Stimulated activated naive CD8-positive, alpha-beta T cell treated with anti-CD3 and anti-CD28 coated beads, Interleukin-15, Interleukin-2, amounts not matched to agents 100 U/mL and 50 U/mL, for 24 hours (primary cell): Measurements from ENCODE around the gene MFNG.

ENCODE experiments used
- ATAC-seq: fragments of 150-1000 bp; cut with Tn5 transposase; one replicate; pipeline ENCODE4 v1.10.0; 2021
- DNase-seq: peaks from one replicate; pipeline ENCODE4 v3.0.0; 2021

MFNG gene

DNA sequence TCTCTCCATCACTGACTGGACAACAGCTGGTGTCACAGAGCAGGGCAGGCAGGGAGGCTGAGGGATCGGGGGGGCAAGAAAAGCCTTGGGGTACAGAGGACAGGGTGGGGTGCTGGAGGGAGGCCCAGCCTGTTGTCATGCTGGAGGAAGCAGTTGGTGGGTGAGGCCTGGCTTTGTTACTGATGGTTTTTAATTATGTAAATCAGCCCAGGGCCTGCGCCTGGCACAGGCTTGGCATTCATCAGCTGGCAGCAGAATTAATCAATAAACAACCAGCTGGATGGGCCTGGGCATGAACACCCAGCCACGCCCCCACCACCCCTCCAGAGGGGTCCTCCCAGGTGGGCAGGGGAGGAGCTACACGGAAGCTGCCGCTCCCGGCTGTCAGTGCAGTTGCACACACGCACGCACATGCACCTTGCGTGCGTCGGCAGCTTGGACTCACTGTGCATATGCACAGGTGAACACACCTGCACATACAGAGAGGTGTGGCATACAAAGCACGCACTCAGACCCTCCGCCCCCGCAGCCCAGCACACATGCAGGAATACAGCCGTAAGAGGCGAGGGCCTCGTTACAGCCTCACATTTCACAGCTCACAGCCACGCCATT is 37.6 kb downstream of the MFNG start:
- ATAC-seq (no peak), DNase-seq (no peak)

DNA sequence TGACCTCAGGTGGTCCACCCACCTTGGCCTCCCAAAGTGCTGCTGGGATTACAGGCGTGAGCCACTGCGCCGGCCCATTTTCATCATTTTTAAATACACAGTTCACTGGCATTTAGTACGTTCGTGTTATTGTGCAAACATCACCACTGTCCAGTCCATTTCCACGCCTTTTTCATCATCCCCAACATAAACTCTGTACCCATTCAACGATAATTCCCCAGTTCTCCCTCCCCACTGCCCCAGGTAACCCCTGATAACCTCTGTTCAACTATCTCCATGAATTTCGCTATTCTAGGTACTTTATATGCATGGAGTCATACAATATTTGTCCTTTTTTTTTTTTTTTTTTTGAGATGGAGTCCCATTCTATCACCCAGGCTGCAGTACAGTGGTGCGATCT is 40.7 kb downstream of the MFNG start:
- DNase-seq, result no peak

DNA sequence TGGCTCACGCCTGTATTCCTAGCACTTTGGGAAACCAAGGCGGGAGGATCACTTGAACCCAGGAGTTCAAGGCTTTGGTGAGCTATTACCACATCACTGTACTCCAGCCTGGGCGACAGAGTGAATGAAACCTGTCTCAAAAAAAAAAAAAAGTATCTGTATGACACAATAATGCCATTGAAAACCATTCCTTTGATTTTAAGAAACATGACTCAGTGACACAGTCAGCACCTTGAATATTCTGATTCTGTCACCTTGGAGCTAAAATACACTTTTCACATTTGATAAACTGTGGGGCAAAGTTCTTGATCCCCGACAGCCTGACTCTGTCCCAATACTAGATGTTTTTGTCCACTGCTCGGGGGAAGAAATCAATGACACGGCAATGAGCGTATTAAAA is 42.2 kb downstream of the MFNG start:
- DNase-seq (no peak), ATAC-seq (peak; percentile 14)

More for the DNA sequence above, 40.7 kb downstream of the MFNG start:
- ATAC-seq, result no peak

DNA sequence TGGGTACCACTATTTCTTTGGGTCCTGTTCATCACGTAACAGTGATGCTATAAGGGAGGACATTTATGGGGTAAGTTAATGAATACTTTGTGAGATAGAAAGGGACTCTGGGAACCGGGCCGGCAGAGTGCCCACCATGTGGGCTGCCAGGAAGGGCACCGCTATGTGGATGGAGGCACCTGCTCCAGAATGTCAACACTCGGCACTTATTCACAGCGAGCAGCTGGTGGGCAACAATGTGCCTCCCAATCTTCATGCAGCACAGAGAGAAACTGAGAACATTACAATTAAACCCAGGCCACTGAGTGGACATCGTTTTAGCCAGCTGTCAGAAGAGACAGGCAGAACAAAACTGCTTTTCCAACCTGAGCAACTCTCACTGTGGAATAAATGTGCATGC is 43.1 kb downstream of the MFNG start:
- ATAC-seq (no peak), DNase-seq (no peak)

DNA sequence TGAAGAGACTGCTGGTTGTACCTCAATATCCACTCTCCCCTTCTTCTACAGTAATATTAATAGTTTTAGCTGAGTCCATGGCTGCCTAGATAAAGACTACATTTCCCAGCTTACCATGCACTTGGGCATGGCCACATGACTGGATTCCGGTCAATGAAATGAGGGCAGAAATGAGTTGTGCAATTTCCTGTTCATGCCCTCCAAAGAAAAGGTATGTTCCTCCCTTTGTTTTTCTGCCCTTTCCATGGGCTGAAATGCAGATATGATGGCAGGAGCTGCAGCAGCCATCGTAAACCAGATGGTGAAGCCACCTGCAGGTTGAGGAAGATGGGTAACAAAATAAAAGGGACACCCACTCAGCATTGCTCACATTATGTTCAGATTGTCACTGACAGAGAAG is 43.6 kb downstream of the MFNG start:
- ATAC-seq, result peak; percentile 28
- no peak for DNase-seq

DNA sequence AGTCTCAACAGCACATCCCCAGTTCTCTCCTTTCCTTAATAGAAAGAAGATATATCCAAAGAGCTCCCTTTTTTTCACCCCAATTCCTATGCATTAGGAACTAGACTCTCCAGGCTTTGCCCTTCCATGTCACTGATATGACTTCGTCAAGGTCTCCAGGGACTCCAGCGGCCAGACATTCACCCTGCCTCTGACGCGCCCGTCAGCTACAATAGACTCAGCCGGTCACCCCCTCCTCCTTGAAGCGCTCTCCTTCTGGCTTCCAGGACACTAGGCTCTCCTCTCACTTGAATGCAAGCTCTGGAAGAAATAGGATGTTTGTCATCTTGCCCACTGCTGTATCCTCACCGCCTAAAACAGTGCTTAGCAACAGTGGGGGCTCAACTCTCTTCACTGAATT is 44.0 kb downstream of the MFNG start:
- ATAC-seq (no peak), DNase-seq (no peak)

DNA sequence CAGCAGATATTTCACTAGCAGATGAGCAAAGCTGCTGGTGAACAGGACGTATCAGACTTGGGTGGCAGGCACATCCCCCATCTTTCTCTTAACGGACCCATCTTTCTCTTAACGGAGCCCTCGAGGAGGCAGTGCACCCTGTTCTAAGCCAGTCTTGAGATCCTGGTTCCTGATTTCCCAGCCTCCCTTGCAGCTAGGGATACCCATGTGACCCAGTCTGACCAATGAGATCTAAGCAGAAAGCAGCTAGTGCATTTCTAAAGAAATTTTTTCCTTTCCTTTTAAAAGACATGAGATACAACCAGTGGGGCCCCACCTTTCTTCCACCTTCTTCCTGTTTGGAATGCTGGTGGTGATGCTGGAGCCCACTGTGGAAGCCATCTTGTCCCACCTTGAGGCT is 45.3 kb downstream of the MFNG start:
- DNase-seq (no peak), ATAC-seq (no peak)

DNA sequence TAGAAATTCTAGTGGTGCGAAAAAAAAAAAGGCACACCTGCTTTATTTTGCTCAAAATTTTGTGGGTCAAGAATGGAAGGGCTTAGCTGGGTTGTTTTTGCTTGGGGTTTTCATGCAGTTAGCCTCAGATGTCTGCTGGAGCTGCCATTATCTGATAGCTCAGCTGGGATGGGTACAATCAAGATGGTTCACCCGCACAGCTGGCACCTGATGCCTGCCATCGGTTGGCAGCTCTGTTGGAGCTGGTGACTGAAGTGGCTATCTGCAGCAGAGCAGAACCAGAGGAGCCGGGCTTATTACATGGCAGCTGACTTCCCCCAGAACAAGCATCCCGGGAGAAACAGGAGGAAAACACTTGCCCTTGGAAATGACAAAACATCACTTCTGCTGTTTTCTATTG is 46.8 kb downstream of the MFNG start:
- ATAC-seq, result no peak
- no peak for DNase-seq

DNA sequence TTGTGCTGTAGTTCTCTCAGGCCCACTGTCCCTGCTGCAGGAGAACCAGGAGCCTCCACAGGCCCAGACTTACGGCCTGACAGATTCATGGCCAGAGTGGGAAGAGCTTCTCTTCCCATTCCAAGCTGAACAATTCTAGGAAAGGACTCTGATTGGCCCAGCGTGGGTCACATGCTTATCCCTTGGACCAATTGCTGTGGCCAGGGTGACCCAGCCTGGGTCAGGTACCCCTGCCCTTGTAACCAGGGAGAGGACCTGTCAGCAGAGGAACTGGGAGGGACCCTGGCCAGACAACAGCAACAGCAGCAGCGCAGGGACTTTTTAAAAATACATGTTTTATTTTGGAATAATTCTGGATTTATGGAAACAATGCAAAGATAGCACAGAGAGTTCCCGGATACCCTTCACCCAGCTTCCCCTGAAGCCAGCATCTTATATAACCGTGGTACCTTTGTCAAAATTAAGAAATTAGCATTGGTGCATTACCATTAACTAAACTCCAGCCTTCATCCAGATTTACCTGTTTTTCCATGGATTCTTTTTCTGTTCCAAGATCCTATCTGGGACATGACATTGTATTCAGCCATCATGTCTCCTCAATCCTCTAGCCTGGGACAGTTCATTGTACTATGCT is 50.1 kb downstream of the MFNG start:
- ATAC-seq, result no peak
- no peak for DNase-seq

DNA sequence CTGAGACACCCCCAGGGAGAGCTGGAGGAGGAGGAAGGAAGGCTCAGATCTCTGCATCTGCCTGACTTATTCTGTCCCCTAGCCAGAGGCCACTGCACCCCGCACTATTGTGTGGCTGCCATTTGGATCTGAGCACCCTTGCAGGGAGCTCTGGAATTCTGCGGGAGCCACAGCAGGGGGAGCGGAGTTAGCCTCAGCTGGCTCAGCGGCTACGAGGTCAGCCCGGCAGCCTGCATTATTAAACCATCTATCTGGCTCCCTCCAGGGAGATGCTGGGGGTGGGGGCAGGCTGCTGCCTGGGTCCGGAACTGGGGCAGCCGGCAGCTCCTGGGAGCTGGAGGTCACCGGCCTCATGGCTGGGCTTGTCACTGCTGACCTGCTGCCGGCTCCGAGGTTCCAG is 52.4 kb downstream of the MFNG start:
- DNase-seq, result no peak
- ATAC-seq, result no peak

DNA sequence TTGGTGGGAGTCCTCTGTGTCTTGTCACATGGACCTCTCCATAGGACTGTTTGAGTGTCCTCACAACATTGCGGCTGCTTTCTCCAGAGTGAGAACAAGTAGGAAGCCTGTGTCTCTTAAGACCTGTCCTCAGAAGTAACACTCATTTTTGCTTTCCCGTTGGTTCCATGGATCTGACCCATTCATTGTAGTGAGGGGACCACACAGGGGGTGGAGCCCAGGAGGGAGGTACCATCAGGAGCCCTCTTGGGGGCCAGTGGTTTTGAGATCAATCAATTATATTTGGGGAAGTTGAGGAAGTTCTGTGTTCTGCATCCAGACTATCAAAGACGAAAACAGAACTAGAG is 53.5 kb downstream of the MFNG start:
- ATAC-seq, result no peak
- DNase-seq, result no peak

DNA sequence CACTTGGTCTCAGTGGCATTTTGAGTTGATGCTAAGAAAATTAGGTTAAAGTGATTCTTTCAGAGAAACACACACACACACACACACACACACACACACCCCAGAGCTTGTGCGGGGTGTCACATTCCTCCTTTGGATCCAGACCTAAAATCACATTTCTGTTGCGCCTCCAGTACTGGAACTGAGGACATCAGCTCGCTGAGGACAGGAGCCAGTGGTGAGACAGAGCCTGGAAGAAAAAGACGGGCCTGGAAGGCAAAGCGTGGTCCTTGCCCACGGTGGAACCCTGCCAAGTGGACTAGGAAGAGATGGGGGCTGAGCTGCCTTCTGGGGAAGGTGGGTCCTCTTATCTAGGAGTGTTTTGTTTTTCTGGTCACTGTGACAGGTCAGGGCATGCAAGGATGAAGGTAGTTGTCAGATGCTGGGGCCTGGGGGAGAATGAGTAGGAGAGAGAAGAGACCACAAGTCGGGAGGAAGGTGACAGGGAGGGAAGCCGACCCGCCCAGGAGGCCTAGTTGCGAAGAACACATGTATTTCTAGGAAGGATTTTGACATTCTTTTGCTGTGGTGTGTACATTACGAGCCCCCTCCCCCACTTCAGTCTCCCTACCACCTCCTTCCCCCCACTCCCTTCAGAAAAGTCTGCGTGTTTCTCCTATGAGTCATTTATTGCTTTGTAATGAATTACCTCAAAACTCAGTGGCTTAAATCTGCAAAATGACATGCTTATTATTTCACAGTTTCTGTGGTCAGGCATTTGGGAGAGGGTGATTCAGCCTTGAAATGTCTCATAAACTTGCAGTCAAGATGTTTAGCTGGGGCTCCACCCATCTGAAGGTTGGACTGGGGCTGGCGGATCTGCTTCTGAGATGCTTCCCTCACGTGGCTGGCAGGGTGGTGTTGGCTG is 54.1 kb downstream of the MFNG start:
- ATAC-seq (peak; percentile 87), DNase-seq (peak; percentile 66)

DNA sequence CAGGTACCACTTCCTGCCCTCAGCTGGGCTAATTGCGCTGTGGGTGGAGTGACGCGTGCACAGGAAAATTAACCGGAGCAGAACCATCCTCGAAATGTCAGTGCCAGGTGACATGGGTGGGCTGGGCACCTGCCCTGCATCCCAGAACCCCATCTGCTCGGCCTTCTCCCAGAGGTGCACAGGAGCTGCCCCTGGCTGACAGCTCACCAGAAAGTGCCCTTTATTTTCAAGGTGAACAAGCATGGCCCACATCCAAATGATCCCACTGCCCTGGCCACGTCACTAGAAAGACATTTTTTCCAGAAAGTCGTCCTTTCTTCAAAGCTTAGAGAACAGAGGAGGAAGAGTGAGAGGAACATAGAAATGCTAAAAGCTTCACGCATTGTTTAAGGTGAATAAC is 54.8 kb downstream of the MFNG start:
- DNase-seq (no peak), ATAC-seq (no peak)

DNA sequence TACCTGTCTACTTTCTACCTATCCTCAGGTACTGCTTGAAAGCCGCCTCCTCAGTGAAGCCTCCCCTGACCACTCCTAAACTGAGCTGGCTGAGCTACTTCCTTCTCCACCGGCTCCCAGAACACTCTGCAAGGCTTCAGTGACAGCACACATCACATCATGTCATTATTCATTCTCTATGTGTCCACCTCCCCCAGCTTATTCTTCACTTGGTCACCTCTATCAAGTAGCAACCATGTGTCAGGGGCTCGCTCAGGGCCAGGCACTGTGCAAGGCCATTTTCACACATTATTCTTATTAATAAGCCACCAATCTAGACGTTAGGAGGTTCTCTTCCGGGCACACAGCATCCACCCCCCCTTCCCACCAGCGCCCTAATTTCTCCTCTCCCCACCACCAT is 55.2 kb downstream of the MFNG start:
- no peak for ATAC-seq
- DNase-seq, result no peak

DNA sequence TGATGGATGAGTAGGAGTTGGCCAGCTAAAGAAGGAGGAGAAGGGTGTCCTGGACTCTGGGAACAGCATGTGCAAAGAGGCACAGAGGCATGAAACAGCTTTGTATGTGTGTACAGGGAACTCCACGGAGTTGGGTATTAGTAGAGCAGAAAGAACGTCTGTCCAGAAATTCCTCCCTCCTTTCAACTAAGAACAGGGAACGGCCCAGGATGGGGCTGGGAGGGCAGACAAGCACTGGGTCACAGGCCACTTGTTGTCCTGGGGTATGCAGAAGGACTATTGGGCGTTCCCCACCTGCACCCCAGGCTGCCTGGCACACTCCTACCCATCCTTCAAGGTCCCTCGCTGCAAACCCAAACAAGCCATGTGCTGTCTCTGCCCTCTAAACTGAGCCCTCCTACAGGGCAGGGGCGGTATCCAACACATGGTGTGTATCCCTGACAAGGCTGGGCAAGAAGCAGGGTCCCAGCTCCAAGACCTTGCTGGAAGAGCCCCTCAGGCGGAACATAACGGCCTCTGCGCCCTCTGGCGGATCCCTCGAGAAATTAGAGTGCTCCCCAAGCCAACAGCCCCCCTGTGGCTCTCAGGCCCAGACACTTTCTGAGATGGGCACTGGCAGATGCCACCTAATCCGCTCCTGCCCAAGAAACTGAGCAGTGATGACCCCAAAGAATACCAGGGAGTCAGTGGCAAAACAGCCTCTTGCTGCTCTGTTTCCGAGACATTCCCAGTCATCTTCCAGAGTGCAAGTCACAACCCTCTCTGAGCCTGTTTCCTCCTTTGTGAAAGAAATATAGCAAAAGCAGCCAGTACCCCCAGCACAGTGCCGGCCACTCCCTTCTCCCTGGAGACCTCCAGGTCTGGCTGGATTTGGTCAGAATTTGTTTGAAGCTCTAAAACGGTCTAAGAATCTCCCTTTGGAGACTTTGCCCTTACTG is 57.3 kb downstream of the MFNG start:
- ATAC-seq (no peak), DNase-seq (peak; percentile 72)

DNA sequence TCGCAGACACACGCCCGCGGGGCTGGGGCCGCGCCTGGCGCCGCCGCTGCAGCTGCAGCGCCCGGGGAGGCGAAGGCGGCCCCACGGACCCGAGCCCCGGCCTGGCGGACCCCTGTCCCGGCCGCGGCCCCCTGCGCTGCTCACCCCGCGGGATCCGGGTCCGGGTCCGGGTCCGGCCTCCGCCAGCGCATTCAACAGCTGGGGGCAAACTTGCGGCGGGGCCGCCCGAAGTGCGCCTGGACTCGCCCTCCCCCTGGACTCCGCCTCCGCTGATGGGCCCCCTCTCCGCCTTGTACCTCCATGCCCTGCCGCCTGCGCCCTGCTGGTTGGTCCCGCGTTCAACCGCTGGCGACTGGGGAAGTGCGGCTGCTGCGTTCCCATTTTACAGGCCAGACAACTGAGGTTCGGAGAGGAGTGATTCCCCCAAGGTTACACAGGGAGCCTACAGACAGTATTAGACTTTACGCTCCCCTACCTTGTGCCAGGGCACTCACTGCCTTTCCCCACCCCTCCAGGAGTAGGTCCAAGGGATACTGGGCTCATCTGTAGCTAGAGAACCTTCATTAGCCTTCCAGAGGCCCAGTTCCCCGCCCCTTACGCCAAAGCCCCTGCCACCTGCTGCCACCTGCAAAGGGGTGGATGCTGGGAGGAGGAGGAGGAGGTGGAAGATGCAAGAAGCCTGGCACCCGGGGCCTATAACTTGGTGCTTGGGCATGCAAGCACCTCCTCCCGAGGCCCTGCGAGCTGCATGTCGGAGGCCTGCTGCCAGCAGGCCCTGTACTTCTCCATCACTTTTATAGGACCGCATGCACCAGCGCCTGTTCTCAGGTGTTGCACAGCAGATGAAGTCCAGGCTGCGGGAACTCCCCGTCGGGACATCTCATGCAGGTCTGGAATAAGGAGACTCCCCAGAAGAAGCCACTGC is 58.2 kb downstream of the MFNG start:
- DNase-seq, result no peak
- no peak for ATAC-seq

DNA sequence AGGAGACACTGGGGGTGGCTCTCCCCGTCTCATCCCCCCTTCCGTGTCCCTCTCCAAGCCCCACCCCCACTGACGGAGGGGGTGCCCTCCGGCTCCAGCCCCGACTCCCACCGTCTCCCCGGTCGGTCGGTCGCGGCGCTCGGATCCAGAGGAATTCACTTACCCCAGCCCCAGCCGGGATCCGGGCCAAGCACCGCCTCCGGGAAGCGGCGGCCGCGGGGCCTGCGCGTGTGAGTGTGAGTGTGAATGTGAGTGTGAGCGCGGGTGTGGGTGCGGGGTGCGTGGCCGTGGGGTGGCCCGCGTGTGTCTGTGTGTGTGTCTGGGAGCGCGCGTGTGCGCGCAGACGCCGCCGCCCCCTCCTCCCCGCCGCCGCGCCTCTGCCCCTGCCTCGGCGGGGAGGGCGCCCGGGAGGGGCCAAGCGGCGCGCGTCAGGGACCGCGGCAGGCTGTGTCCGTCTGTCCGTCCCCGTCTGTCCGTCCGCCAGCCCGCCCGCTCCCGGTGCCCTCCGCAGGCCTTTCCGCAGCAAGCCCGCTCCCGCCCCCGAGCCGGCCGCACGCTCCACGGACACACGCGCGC is 59.0 kb downstream of the MFNG start, which contains the start of gene ELFN2:
TSS of gene ELFN2 (minus strand) at position 345 of the 576 bp plus-strand sequence. CDS start 51,945 bp downstream, outside the sequence.
- no peak for ATAC-seq
- no peak for DNase-seq

DNA sequence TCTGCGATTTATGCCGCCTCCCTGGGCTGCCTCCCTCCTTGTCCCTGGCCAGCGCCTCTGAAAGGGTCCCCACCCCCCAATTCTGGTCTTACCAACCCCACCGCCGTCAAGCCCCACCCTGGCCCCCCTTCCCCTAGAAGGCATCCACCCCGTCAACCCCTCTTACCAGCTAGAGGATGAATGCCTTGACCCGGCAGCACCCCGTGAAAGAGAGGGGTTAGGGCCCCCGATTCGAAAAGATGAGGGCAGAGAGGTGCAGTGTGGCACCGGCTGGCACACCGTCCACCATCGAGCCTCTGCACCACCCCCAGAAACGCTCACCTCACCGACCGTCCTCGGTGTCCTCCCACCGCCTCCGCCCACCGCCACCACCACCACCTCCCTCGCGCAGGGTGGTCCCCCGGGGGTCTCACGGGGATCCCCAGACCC is 59.5 kb downstream of the MFNG start:
- ATAC-seq (no peak), DNase-seq (no peak)

DNA sequence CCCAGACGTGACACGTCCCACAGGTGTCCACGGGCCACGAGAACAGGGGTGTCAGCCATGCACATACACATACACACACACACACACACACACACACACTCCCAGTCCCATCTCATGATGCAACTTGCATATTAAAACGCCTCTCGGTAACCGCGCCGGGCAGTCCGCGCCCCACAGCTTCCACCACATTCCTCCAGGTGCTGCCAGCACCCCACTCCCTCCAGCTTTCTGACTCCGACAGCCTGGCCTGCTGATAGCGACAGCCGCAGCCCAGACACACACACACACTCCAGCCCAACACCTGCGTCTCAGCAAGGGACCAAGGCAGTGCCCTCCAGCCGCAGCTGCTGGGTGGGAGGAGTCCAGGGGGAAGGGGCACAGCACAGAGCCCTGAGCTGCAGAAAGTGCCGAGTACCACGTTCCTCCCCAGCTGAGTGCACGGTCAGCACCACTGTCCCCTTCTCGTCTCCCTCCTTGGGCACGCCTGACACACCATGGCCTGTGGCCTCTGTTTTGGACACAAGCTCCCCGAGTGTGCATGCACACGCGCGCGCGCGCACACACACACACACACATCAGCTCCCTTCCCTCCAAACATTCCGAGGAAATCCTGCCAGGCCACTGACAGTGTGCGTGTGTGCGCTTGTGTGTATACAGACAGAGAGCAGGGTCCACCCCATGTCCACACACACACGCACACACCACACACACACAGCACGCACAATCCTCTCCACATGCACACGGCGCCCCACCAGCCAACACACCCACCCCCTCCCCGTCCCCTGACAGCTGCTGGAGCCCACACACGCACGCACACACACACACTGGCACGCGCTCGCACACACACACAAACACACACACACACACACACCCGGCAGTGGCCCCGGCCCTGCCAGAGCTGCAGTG is 60.1 kb downstream of the MFNG start:
- DNase-seq, result no peak
- ATAC-seq, result no peak

DNA sequence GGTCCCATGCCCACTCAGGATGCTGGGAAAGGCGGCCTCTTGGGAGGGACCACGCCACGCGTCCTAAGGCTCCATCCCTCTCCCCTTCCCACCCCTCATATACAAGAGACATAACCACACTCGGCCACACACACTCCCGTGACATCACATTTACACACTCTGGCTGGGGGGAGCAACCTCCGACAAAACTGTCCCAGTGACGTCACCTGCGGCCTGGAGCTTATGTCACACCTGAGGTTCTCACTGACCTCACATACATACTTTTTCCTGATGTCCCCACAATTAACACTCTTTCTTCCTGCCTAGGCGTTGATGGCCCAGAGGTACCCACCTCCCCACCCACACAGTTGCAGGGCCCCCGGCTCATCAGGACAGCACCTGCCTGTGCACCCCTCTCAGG is 60.8 kb downstream of the MFNG start:
- ATAC-seq (no peak), DNase-seq (no peak)
